Lower leg skin (tissue), 4 donors: ENCODE measurements around the gene D2HGDH. TPM values are rescaled to one million over a fixed set of nuclear protein-coding genes. Genes with fewer than 3 reads are reported as not detected.
"Not testable (repeated sequence)": the region's sequence is repeated elsewhere in the genome, so short reads cannot be mapped to it uniquely, and the experiment has no call there.

Experiments used
- DNase-seq, 2 donors: peaks; one replicate each; pipeline ENCODE4 v3.0.0-alpha.2; 2019; ENCODE audit warnings: low spot score in 2 of 2
- H3K4me3 ChIP-seq: fragments of 200-600 bp; sonication (generic); 2 replicates; pipeline ENCODE4 v1.5.1; 2017; ENCODE audit warnings: mild to moderate bottlenecking, low read depth; ENCODE audit not compliant: poor library complexity, severe bottlenecking
- CTCF ChIP-seq, 3 donors: fragments of 450-650 bp; IDR thresholded peaks; one replicate each; pipeline ENCODE4 v1.5.1; 2016; ENCODE audit warnings: antibody characterized with exemption in 3 of 3, mild to moderate bottlenecking in 3 of 3, moderate library complexity in 2 of 3
- POLR2A ChIP-seq, 2 donors: fragments of 450-650 bp; IDR thresholded peaks; one replicate each; pipeline ENCODE4 v1.6.1; 2016 to 2017; ENCODE audit warnings: antibody characterized with exemption in 2 of 2, mild to moderate bottlenecking in 1 of 2, moderate library complexity in 1 of 2
- WGBS, 2 donors: methylation state at CpG; one replicate each; pipeline ENCODE4 v1.1.5; 2018; 5-methylcytosine and 5-hydroxymethylcytosine counted together
- intact Hi-C: fragments of 100-400 bp; cut with DNase I; formaldehyde crosslinking; loops from one replicate; pipeline ENCODE4 v1.15.0; 2023; ENCODE audit warnings: low total_unique reads
- total RNA-seq, 4 donors: library from RNA; depleted of rRNA; stranded (reverse); fragments of >200 nt; gene quantifications; one replicate each; pipeline ENCODE4 v1.1.0, GENCODE V29; 2016

D2HGDH gene
- total RNA-seq, 4 donors from 2014 or later, result 34.8 to 65.1 (median 48.2) TPM

- DNase-seq, result no peak
- H3K4me3 ChIP-seq, result no peak overlapping the region
- intact Hi-C loops, result no loop called here
- WGBS, 2 donors, result 87 to 89% methylated on average over 5 of the region's 5 CpGs
- TF ChIP-seq POLR2A (IDR thresholded peaks at IDR 0.05) (no peak), CTCF (IDR thresholded peaks at IDR 0.05) (no peak)
Measured at GRCh38 chr2:241780939-241781569, 46.6 kb downstream of the D2HGDH start.

GRCh38 chr2:241782053-241782452 is 47.6 kb downstream of the D2HGDH start:
- H3K4me3 ChIP-seq, DNase-seq, intact Hi-C loops: not testable (repeated sequence)
- WGBS, 2 donors, result 89 to 93% methylated on average over 3 of the region's 3 CpGs

GRCh38 chr2:241788135-241788534 is 53.7 kb downstream of the D2HGDH start:
- no peak overlapping the region for H3K4me3 ChIP-seq
- no peak for TF ChIP-seq CTCF (IDR thresholded peaks at IDR 0.05)
- no peak for TF ChIP-seq POLR2A (IDR thresholded peaks at IDR 0.05)
- WGBS, 2 donors, result 89% methylated on average over 4 of the region's 4 CpGs
- intact Hi-C loops, result no loop called here
- DNase-seq, result no peak

GRCh38 chr2:241788572-241788971 is 54.1 kb downstream of the D2HGDH start:
- WGBS, 2 donors, result 36 to 39% methylated on average over 3 of the region's 3 CpGs

GRCh38 chr2:241791385-241791784 is 57.0 kb downstream of the D2HGDH start:
- intact Hi-C loops, H3K4me3 ChIP-seq: not testable (repeated sequence)
- DNase-seq, result peak in 1 of 2 donors; percentile 12
- WGBS, 2 donors, result 45 to 50% methylated on average over 3 of the region's 3 CpGs

More at GRCh38 chr2:241788572-241788971, 54.1 kb downstream of the D2HGDH start:
- intact Hi-C loops, result no loop called here
- H3K4me3 ChIP-seq, result no peak overlapping the region
- TF ChIP-seq CTCF (IDR thresholded peaks at IDR 0.05) (no peak), POLR2A (IDR thresholded peaks at IDR 0.05) (no peak)
- peak in 1 of 2 donors; percentile 3 for DNase-seq

- 96% methylated on average over 5 of the region's 5 CpGs for WGBS, 2 donors
- no peak overlapping the region for H3K4me3 ChIP-seq
- TF ChIP-seq POLR2A (IDR thresholded peaks at IDR 0.05) (no peak), CTCF (IDR thresholded peaks at IDR 0.05) (no peak)
- DNase-seq, result no peak
- intact Hi-C loops, result no loop called here
Measured at GRCh38 chr2:241793385-241793784, 59.0 kb downstream of the D2HGDH start.

GRCh38 chr2:241794250-241794823 is 59.9 kb downstream of the D2HGDH start:
- peak in 1 of 2 donors; percentile 7 for DNase-seq
- intact Hi-C loops, result no loop called here
- no peak for TF ChIP-seq POLR2A (IDR thresholded peaks at IDR 0.05)
- TF ChIP-seq CTCF (IDR thresholded peaks at IDR 0.05), result no peak
- no peak overlapping the region for H3K4me3 ChIP-seq
- WGBS, 2 donors, result 86 to 88% methylated on average over 10 of the region's 10 CpGs
